ENCODE measurements around the gene PIAS2.

PIAS2 gene

DNA sequence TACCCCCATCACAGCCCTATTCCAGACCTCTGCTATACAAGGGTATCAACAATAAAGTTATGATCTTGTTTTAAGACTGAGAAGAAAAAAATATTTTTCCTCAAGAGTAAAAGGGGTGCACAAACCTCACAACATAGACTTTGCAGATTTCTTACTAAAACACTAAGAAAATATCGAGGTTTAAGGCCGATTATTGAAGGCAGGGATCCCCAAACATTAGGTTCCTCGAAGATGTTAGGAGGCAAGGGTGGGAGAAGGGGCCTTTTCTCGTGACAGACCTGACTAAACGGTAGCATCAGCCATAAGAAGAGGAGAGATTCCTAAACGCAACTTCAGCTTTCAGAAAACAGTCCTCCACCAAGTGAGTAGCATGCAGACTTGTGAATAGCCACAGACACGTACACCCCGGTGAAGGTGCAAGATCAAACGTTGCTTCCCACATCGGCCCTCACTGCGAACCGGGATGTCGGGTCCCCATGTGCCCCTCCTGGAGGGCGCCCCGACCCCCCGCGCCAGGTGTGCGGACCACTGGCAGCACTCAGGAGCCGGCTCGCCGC lies 678 bp downstream of the PIAS2 start:
- Histone ChIP-seq H3K9me3 (ENCODE audit: insufficient read depth, low read length) (no peaks in the 10 kb centered on the region), H3K36me3 (ENCODE audit: insufficient read depth, insufficient read length, low read length) (no peaks in the 10 kb centered on the region), H3K9ac (ENCODE audit: insufficient read length, low read depth) (peak overlapping the region; percentile 89), H3K4me1 (ENCODE audit: insufficient read depth, insufficient read length) (no peaks in the 10 kb centered on the region), H3K27me3 (ENCODE audit: insufficient read depth, insufficient read length) (no peaks in the 10 kb centered on the region), H3K4me3 (ENCODE audit: insufficient read length, low read depth) (peak overlapping the region; percentile 84)
- DNase-seq (ENCODE audit: low read depth, low spot score), result peak; percentile 18
- TF ChIP-seq ZNF274 (IDR thresholded peaks at IDR 0.05; ENCODE audit: low read depth, low read length) (no peak), SUZ12 (IDR thresholded peaks at IDR 0.05; ENCODE audit: extremely low read depth, insufficient read depth, insufficient read length) (no peak), YY1 (IDR thresholded peaks at IDR 0.05; ENCODE audit: insufficient read depth, insufficient read length) (no peak)

DNA sequence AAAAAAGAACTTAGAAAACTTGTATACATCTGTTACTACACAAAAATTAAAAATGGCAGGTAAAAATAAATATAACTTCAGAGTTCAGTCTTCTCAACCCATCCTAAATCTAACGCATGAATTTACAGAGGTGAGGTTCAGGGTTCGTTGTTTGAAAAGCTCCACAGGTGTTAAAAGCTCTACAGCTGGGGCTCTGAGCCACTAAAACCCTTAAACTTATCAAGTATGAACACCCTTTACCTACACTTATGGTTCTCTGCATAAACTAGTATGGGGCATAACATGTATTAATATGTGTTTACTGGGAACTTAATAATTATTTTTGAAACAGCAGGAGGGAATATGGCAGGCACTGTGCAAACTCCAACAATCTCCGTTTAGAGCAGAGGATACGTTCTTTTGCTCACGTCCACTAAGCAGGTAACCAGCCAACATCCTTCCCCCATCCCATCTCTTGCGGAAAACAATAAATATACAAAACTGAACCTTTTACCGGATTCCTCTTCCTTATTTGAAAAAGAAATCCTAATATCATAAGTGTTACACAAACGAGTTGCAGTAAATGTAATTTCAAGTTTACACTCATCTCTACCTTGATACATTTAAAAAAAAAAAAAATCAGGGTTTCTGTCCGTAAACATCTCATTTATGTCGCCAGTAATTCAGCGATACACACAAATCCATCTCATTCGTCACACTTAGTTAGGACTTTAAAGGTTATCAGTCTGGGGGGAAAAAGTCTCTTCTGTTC lies 1.3 kb downstream of the PIAS2 start:
- DNase-seq (ENCODE audit: low read depth, low spot score), result no peak
- Histone ChIP-seq H3K27me3 (ENCODE audit: insufficient read depth, insufficient read length) (no peaks in the 10 kb centered on the region), H3K9ac (ENCODE audit: insufficient read length, low read depth) (peak overlapping the region; percentile 89), H3K4me3 (ENCODE audit: insufficient read length, low read depth) (peak overlapping the region; percentile 84), H3K36me3 (ENCODE audit: insufficient read depth, insufficient read length, low read length) (no peaks in the 10 kb centered on the region), H3K4me1 (ENCODE audit: insufficient read depth, insufficient read length) (no peaks in the 10 kb centered on the region), H3K9me3 (ENCODE audit: insufficient read depth, low read length) (no peaks in the 10 kb centered on the region)
- TF ChIP-seq ZNF274 (IDR thresholded peaks at IDR 0.05; ENCODE audit: low read depth, low read length), result no peak
- no peak for TF ChIP-seq SUZ12 (IDR thresholded peaks at IDR 0.05; ENCODE audit: extremely low read depth, insufficient read depth, insufficient read length)
- no peak for TF ChIP-seq YY1 (IDR thresholded peaks at IDR 0.05; ENCODE audit: insufficient read depth, insufficient read length)

DNA sequence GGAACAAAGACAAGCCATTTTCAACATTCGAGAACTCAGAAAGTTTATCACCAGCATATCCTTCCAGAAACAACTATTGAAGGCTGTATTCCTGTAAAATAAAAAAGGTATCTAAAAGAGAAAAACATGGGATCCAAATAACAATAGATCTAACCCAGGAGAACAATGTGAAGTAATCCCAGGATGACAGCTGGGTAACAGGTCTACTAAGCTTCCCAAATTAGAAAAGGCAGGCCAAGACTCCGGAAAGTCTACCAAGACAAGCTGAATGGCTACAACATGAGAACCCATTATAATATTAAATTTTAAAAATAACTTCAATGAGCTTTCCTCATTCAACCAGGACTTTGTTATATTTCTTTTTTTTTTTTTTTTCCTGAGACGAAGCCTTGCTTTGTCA lies 6.5 kb downstream of the PIAS2 start:
- Histone ChIP-seq H3K9ac (ENCODE audit: insufficient read length, low read depth) (no peak overlapping the region), H3K9me3 (ENCODE audit: insufficient read depth, low read length) (no peaks in the 10 kb centered on the region), H3K36me3 (ENCODE audit: insufficient read depth, insufficient read length, low read length) (peaks cover 4% of the 10 kb centered on the region), H3K4me1 (ENCODE audit: insufficient read depth, insufficient read length) (no peaks in the 10 kb centered on the region), H3K4me3 (ENCODE audit: insufficient read length, low read depth) (no peak overlapping the region), H3K27me3 (ENCODE audit: insufficient read depth, insufficient read length) (no peaks in the 10 kb centered on the region)
- no peak for TF ChIP-seq ZNF274 (IDR thresholded peaks at IDR 0.05; ENCODE audit: low read depth, low read length)
- no peak for TF ChIP-seq YY1 (IDR thresholded peaks at IDR 0.05; ENCODE audit: insufficient read depth, insufficient read length)
- no peak for TF ChIP-seq SUZ12 (IDR thresholded peaks at IDR 0.05; ENCODE audit: extremely low read depth, insufficient read depth, insufficient read length)
- DNase-seq (ENCODE audit: low read depth, low spot score), result no peak

DNA sequence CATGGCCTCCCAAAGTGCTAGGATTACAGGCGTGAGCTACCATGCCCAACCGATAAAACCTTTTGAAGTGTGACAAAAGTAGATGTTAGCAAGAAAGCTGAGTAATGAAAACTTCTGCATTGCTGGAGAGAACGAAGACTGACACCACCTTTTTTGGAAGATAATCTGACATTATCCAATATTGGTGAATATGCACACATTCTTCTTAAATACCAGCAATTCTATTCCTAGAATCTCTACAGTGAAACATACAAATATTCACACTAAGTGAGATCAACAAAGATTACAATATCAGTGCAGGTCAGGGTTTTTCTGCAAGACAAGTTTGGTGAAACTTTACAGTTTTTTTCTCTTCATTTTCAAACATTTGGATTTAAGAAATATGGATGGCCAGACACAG lies 7.8 kb downstream of the PIAS2 start:
- DNase-seq (ENCODE audit: low read depth, low spot score), result no peak
- Histone ChIP-seq H3K4me3 (ENCODE audit: insufficient read length, low read depth) (no peak overlapping the region), H3K36me3 (ENCODE audit: insufficient read depth, insufficient read length, low read length) (peaks cover 4% of the 10 kb centered on the region), H3K27me3 (ENCODE audit: insufficient read depth, insufficient read length) (no peaks in the 10 kb centered on the region), H3K9ac (ENCODE audit: insufficient read length, low read depth) (no peak overlapping the region), H3K4me1 (ENCODE audit: insufficient read depth, insufficient read length) (no peaks in the 10 kb centered on the region), H3K9me3 (ENCODE audit: insufficient read depth, low read length) (no peaks in the 10 kb centered on the region)
- TF ChIP-seq YY1 (IDR thresholded peaks at IDR 0.05; ENCODE audit: insufficient read depth, insufficient read length) (no peak), ZNF274 (IDR thresholded peaks at IDR 0.05; ENCODE audit: low read depth, low read length) (no peak), SUZ12 (IDR thresholded peaks at IDR 0.05; ENCODE audit: extremely low read depth, insufficient read depth, insufficient read length) (no peak)

DNA sequence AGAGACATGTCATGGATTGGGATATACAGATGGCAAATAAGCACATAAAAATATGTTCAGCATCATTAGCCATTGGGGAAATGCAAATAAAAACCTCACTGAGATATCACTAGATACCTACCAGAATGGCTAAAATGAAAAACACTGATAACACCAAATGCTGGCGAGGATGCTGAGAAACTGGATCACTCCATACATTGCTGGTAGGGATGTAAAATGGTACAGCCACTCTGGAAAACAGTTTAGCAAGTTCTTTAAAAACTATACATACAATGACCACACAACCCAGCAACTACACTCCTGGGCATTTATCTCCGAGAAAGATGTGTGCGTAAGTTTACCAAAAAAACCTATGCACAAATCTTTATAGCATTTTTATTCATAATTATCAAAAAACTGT lies 13.9 kb downstream of the PIAS2 start:
- DNase-seq (ENCODE audit: low read depth, low spot score), result no peak
- Histone ChIP-seq H3K4me3 (ENCODE audit: insufficient read length, low read depth) (no peak overlapping the region), H3K9me3 (ENCODE audit: insufficient read depth, low read length) (no peaks in the 10 kb centered on the region), H3K27me3 (ENCODE audit: insufficient read depth, insufficient read length) (no peaks in the 10 kb centered on the region), H3K4me1 (ENCODE audit: insufficient read depth, insufficient read length) (no peaks in the 10 kb centered on the region), H3K36me3 (ENCODE audit: insufficient read depth, insufficient read length, low read length) (peaks cover 4% of the 10 kb centered on the region), H3K9ac (ENCODE audit: insufficient read length, low read depth) (no peak overlapping the region)
- no peak for TF ChIP-seq YY1 (IDR thresholded peaks at IDR 0.05; ENCODE audit: insufficient read depth, insufficient read length)
- no peak for TF ChIP-seq SUZ12 (IDR thresholded peaks at IDR 0.05; ENCODE audit: extremely low read depth, insufficient read depth, insufficient read length)
- no peak for TF ChIP-seq ZNF274 (IDR thresholded peaks at IDR 0.05; ENCODE audit: low read depth, low read length)

DNA sequence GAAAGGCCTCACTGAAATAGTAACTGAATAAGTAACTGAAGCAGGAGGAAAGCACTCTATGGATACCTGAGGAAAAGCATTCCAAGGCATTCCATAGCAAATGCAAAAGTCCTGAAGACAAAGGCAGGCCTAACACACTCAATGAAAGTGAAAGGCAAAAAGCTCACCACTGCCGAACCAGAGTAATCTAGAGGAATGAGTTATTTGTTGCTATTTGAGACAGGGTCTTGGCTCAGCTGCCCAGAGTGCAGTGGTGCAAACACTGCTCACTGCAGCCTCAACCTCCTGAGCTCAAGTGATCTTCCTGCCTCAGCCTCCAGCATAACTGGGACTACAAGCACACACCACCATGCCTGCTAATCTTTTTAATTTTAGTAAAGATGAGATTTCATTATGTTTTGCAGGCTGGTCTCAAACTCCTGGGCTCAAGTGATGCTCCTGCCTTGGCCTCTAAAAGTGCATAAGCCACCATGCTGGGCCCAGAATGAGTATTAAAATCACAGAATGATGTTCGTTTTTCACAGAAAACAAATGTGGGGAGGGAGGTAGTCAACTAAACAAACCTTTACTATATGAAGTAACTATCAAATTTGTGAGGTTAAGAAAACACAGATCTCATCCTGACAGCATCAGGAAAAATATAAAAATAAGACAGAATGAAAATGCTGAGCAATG lies 17.9 kb downstream of the PIAS2 start:
- no peak overlapping the region for H3K9ac ChIP-seq (ENCODE audit: insufficient read length, low read depth)
- DNase-seq (ENCODE audit: low read depth, low spot score), result peak; percentile 40

DNA sequence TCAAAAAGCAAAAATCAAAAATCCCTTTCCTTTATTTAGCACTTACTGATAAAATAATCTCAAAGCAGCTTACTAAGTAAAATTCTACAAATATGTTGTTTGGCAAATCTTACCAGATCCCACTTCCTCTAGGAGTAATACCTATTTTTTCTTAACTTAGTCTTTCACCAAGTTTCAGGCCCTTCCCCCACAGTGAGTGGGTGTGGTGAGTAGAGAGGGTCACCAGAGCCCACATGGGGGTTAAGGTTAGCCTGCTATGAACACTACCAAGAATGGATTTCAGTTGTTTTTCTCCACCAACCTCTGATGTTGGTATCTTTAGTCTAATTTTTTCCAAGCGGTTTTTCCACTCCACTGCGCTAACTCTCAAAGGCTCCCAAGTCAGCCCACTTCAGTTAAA lies 23.2 kb downstream of the PIAS2 start:
- Histone ChIP-seq H3K9me3 (ENCODE audit: insufficient read depth, low read length) (peaks cover 11% of the 10 kb centered on the region), H3K36me3 (ENCODE audit: insufficient read depth, insufficient read length, low read length) (peaks cover 14% of the 10 kb centered on the region), H3K4me1 (ENCODE audit: insufficient read depth, insufficient read length) (no peaks in the 10 kb centered on the region), H3K27me3 (ENCODE audit: insufficient read depth, insufficient read length) (no peaks in the 10 kb centered on the region), H3K4me3 (ENCODE audit: insufficient read length, low read depth) (no peak overlapping the region), H3K9ac (ENCODE audit: insufficient read length, low read depth) (no peak overlapping the region)
- TF ChIP-seq ZNF274 (IDR thresholded peaks at IDR 0.05; ENCODE audit: low read depth, low read length) (no peak), YY1 (IDR thresholded peaks at IDR 0.05; ENCODE audit: insufficient read depth, insufficient read length) (no peak), SUZ12 (IDR thresholded peaks at IDR 0.05; ENCODE audit: extremely low read depth, insufficient read depth, insufficient read length) (no peak)
- DNase-seq (ENCODE audit: low read depth, low spot score), result no peak

More for the DNA sequence above, 17.9 kb downstream of the PIAS2 start:
- Histone ChIP-seq H3K4me3 (ENCODE audit: insufficient read length, low read depth) (no peak overlapping the region), H3K4me1 (ENCODE audit: insufficient read depth, insufficient read length) (no peaks in the 10 kb centered on the region), H3K36me3 (ENCODE audit: insufficient read depth, insufficient read length, low read length) (no peaks in the 10 kb centered on the region), H3K9me3 (ENCODE audit: insufficient read depth, low read length) (no peaks in the 10 kb centered on the region), H3K27me3 (ENCODE audit: insufficient read depth, insufficient read length) (no peaks in the 10 kb centered on the region)
- TF ChIP-seq ZNF274 (IDR thresholded peaks at IDR 0.05; ENCODE audit: low read depth, low read length) (no peak), YY1 (IDR thresholded peaks at IDR 0.05; ENCODE audit: insufficient read depth, insufficient read length) (no peak), SUZ12 (IDR thresholded peaks at IDR 0.05; ENCODE audit: extremely low read depth, insufficient read depth, insufficient read length) (no peak)

Measured in NT2/D1 (cell line).